Dedifferentiated amniotic fluid mesenchymal stem cell (primary cell): ENCODE measurements around the gene NBAS.
"Not testable (repeated sequence)": the region's sequence is repeated elsewhere in the genome, so short reads cannot be mapped to it uniquely, and the experiment has no call there.

Experiments
- DNase-seq: peaks from one replicate; pipeline ENCODE4 v3.0.0-alpha.2; 2016; ENCODE audit errors: extremely low spot score

The NBAS gene

DNA sequence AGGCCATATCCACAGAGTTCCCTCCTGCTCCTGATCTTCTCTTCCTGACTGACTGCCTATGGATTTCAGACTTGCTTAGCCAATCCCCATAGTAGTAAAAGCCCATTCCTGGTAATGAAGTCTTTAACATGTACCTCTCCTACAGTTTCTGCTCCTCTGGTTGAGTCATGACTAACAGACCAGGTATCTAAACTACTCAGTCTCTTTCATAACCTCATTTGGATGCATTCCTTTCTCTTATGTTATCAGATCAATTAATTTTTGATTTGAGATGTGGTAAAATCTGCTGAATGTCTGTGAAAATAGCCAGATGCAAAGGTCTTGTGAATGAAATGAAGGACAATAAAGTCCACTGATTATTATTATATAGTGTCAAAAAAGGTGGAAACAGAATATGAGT lies 198.0 kb downstream of the NBAS start:
- DNase-seq = no peak

- DNase-seq = peak; percentile 68
Observed at GRCh38 chr2:15359716-15360531, 201.2 kb downstream of the NBAS start.

- no peak for DNase-seq
Observed at GRCh38 chr2:15357922-15358321, 203.2 kb downstream of the NBAS start.

DNA sequence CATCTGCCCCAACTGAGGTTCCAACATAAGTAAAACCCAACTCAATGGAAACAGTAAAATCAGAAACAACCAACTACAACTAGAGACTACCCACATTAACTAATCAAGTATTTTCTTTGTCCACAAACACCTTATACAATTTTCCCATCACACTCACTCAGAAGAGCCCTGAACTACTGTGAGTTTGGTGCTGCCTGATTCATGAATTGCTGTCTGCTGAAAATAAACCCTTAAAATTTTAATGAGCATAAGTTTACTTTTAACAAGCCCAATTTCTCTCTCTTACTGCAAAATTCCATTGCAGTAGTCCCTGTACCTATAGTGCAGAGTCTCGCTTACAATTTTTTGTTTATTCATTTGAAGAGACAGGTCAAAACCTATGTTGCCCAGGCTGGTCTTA lies 203.9 kb downstream of the NBAS start:
- DNase-seq = no peak

DNA sequence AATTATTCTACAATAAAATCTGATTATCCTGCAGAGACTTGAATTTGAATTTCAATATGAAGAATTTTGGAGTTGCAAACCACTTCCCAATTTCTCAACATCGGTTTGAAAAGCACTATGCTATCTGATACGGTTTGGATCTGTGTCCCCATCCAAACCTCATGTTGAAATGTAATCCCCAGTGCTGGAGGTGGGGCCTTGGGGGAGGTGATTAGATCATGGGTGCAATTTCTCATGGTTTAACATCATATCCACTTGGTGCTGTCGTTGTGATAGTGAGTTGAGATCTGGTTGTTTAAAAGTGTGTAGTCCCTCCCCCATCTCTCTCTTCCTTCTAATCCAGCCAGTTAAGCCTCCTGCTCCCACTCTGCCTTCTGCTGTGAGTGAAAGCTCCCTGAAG lies 205.7 kb downstream of the NBAS start:
- no peak for DNase-seq

DNA sequence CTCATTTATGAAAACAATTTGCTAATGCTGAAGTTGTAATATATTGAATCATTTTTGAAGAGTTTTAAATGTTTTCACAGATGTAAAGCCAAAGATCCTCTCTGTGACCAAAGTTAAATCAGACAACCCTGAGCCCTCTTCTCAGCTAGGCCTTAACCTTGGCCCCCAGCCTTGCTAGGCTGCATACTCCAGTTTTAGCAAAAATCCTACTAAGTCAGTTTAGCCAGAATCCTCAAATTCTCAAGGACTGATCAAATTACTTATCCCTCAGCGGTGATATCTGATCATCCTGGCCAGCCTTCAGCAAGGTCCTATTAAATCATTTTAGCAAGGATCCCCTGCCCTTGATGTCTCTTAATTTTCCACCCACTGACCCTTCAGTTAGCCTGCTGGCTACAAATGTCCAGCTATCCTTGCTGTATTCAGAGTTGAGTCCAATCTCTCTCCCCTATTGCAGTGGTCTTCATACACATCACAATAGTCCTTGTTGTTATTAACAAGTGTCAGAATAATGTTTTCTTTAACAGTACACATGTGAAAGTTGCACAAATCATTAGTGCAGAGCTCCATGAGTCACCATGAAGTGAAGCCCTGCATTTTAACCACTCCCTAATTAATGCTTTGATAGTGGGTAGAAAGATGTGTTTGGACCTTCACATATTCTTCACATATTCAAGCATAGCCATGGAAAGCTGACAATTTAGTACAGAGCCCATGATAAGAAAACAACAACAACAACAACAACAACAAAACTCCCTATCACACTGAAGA lies 206.4 kb downstream of the NBAS start:
- DNase-seq = no peak

DNA sequence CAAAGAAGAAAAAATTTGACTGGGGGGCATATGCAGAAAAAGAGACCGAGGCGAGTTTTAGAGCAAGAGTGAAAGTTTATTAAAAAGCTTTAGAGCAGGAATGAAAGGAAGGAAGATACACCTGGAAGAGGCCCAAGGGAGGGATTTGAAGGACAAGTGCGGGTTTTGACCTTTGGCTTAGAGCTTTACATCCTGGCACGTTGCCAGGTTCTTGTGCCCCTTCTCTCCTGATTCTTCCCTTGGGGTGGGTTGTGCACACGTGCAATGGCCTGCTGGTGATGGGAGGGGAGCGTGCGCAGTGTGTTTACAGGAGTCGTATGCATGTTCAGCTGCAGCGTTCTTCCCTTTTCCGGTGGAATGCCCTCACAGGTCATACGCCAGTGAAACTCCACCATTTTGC lies 208.8 kb downstream of the NBAS start:
- no peak for DNase-seq

GRCh38 chr2:15348636-15349035 lies 212.5 kb downstream of the NBAS start:
- DNase-seq = no peak

DNA sequence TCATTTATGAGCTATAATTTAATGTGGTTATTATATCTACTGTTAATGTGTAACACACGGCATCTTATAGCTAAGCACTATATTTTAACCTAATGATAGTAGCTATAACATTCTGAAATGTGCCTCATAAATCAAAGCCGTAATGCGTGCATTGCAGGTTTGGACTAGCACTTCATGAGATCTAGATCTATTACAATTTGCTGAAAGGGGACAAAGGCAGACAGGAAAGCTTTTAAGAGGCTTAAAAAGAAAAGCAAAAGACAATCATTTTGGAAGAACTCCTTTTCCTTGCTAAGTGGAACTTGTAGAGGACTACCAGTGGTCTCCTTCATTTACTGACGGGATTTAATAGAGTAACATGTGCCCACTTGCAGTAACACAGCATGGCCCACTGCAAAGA lies 213.1 kb downstream of the NBAS start:
- no peak for DNase-seq

- no peak for DNase-seq
Observed at GRCh38 chr2:15346624-15347023, 214.5 kb downstream of the NBAS start.

- DNase-seq = no peak
Observed at GRCh38 chr2:15337996-15338666, 223.0 kb downstream of the NBAS start.

GRCh38 chr2:15334644-15335326 lies 226.3 kb downstream of the NBAS start:
- DNase-seq = peak; percentile 66

DNA sequence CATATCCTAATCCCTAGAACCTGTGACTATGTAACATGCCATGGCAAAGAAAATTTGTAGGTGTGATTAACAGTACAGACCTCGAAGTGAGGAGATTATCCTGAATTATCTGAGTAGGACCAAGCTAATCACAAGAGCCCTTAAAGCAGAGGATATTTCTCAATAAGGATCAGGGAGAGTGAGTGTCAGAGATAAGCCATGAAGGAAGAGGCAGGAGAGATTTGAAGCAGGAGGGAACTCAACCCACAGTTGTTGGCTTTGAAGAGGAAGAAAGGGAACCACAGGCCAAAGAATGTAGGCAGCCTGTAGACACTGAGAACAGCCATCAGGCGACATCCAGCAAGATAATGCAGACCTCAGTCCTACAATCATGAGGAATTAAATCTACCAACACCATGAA lies 229.3 kb downstream of the NBAS start:
- no peak for DNase-seq

DNA sequence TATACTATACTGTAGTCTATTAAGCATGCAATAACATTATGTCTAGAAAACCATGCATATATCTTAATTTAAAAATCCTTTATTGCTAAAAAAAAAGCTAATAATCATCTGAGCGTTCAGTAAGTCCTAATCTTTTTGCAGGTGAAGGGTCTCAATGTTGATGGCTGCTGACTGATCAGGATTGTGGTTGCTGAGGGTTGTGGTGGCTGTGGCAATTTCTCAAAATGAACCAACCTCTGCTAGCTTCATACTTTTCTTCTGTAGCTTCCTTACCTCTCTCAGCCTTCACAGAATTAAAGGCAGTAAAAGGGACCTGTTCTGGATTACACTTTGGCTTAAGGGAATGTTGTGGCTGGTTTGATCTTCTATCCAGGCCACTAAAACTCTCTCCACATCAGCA lies 235.8 kb downstream of the NBAS start:
- no peak for DNase-seq

GRCh38 chr2:15323227-15323626 lies 237.9 kb downstream of the NBAS start:
- no peak for DNase-seq

GRCh38 chr2:15321481-15321880 lies 239.7 kb downstream of the NBAS start:
- not testable (repeated sequence) for DNase-seq

DNA sequence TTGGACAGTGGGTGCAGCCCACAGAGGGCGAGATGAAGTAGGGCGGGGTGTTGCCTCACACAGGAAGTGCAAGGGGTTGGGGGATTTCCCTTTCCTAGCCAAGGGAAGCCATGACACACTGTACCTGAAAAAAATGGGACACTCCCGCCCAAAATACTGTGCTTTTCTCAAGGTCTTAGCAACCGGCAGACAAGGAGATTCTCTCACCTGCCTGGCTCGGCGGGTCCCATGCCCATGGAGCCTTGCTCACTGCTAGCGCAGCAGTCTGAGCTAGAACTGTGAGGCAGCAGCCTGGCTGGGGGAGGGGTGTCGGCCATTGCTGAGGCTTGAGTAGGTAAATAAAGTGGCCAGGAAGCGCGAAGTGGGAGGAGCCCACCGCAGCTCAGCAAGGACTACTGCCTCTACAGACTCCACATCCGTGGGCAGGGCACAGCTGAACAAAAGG lies 244.7 kb downstream of the NBAS start:
- DNase-seq = no peak

- DNase-seq = no peak
Observed at GRCh38 chr2:15315411-15315810, 245.7 kb downstream of the NBAS start.

DNA sequence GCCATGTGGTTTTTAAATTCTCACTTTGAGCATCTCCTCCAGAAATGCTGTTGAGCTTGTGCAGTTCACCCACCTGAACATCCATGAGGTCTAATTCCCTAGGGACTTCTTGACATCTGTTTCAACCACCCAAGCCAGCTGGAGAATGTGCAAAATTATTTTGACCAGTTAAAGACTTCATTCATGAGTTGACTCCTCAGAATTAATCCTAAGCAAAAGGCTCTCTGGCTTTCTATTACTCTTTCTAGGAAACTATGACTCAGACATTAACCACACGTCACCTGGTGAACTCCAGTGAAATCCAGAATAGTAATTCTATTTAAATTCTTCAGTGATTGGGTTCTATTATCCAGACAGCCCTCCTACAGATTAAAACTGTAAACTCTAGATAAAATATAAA lies 247.5 kb downstream of the NBAS start:
- DNase-seq = no peak

GRCh38 chr2:15311926-15312325 lies 249.2 kb downstream of the NBAS start:
- DNase-seq = no peak

DNA sequence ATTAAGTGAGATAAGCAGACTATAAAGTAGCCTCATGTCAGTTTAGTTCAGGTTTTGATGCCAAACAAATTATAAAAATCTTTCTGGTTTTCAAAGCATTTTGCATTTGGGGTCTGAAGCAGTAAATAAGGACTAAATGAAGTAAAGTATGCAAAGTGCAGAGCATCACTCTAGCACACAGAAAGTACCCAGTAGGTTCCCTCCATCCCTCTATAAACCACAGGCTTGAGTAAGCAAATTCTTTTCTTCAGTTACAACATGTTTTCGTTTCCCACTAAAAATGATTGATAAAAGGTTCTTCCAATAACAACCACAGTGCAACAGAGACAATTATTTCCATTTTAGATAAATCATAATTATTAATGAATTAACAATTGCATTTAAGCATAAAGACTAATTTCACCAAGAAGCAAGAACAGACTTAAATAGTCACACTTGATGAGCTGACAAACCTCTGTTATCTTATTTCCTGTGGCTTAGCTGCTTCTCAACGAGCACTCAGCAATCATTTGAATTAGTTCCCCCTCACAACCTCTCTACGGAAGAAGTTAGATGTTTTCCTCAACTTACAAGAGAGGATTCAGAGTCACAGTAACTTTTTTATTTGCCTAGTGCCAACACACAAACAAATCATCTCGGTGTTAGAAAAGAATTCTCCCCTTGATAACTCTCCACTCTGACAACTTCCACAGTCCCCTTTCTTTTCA lies 249.8 kb downstream of the NBAS start:
- DNase-seq = no peak
